RWPE2 (cell line): Measurements from ENCODE around the gene CROCC2.

Experiments
- ATAC-seq: fragments of 200-7000 bp; cut with Tn5 transposase; 3 replicates; pipeline ENCODE4 v1.9.1; 2021; ENCODE audit warnings: low read depth
- DNase-seq: peaks from one replicate; pipeline ENCODE4 v3.0.0-alpha.2; 2020; ENCODE audit warnings: low spot score
- H3K27ac ChIP-seq: fragments of 450-650 bp; 2 replicates; pipeline ENCODE4 v1.5.1; 2017; ENCODE audit warnings: mild to moderate bottlenecking; ENCODE audit not compliant: poor library complexity, severe bottlenecking
- H3K27me3 ChIP-seq: fragments of 250-450 bp; sonication (Bioruptor Pico); 2 replicates; pipeline ENCODE4 v1.5.1; 2021; ENCODE audit warnings: mild to moderate bottlenecking, moderate library complexity; ENCODE audit not compliant: insufficient read depth, poor library complexity, severe bottlenecking
- H3K36me3 ChIP-seq: fragments of 250-450 bp; sonication (Bioruptor Pico); 2 replicates; pipeline ENCODE4 v1.5.1; 2020; ENCODE audit warnings: low read depth, mild to moderate bottlenecking, moderate library complexity
- H3K4me1 ChIP-seq: fragments of 250-450 bp; sonication (Bioruptor Pico); 2 replicates; pipeline ENCODE4 v1.5.1; 2021; ENCODE audit warnings: mild to moderate bottlenecking, moderate library complexity; ENCODE audit not compliant: insufficient read depth, poor library complexity, severe bottlenecking
- H3K4me3 ChIP-seq: fragments of 250-450 bp; sonication (Bioruptor Pico); 2 replicates; pipeline ENCODE4 v1.5.1; 2021; ENCODE audit warnings: mild to moderate bottlenecking, moderate library complexity; ENCODE audit not compliant: severe bottlenecking
- H3K9me3 ChIP-seq: fragments of 250-450 bp; sonication (Bioruptor Pico); 2 replicates; pipeline ENCODE4 v1.5.1; 2021; ENCODE audit warnings: mild to moderate bottlenecking, moderate library complexity; ENCODE audit not compliant: severe bottlenecking
- TF ChIP-seq, protein P1 (sequence below): fragments of 450-650 bp; IDR thresholded peaks from one replicate; pipeline ENCODE4 v1.5.1; 2017; ENCODE audit warnings: mild to moderate bottlenecking, moderate library complexity; ENCODE audit not compliant: poor library complexity, severe bottlenecking

Gene CROCC2

GRCh38 chr2:240983996-240984498 lies 77.9 kb downstream of the CROCC2 start:
- Histone ChIP-seq H3K4me1 (no peaks in the 10 kb centered on the region), H3K9me3 (no peaks in the 10 kb centered on the region), H3K27ac (no peak overlapping the region), H3K36me3 (no peaks in the 10 kb centered on the region), H3K27me3 (peaks cover 6% of the 10 kb centered on the region), H3K4me3 (no peak overlapping the region)
- TF ChIP-seq, protein P1, sequence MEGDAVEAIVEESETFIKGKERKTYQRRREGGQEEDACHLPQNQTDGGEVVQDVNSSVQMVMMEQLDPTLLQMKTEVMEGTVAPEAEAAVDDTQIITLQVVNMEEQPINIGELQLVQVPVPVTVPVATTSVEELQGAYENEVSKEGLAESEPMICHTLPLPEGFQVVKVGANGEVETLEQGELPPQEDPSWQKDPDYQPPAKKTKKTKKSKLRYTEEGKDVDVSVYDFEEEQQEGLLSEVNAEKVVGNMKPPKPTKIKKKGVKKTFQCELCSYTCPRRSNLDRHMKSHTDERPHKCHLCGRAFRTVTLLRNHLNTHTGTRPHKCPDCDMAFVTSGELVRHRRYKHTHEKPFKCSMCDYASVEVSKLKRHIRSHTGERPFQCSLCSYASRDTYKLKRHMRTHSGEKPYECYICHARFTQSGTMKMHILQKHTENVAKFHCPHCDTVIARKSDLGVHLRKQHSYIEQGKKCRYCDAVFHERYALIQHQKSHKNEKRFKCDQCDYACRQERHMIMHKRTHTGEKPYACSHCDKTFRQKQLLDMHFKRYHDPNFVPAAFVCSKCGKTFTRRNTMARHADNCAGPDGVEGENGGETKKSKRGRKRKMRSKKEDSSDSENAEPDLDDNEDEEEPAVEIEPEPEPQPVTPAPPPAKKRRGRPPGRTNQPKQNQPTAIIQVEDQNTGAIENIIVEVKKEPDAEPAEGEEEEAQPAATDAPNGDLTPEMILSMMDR = no peak
- peak; percentile 60 for DNase-seq
- peak; percentile 49 for ATAC-seq

DNA sequence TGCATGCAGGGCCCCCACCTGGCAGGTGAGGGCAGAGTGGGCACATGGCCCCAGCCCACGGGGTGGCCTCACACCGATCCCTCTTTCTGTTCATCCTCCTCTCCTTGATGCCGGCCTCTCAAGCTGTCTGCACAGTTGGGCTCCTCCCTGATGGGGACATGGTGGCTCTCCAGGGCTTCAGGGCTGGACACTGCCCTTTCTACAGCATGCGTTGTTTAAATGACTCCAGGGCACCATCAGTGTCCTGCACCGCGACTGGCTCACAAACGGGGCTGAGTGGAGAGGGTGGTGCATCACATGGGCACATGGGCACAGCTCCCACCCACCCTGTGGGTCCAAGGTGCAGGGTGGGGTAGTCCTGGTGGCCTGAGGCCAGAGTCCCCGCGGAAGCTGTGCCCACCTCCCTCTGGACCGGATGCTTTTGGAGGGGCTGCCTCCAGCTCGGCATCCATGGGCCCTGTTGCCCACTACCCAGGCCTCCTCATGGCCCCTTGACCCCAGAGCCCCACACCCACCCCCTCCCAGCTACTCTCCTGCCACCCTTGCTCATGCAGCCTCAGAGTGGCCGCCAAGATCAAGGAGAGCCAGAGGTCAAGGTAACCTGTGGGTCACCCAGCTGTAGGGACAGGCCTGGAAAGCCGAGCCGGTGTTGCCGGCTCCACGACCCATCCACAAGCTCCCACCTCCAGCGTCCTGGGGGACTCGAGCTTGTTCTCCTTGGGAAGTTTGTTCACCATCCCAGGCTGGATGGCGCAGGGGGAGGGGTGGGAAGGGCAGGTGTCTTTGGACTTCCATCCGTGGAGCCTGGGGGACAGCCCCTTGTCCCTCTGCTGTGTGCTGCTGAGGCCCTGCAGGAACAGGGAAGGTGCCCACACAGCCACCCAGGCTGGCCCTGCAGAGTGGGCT lies 80.0 kb downstream of the CROCC2 start:
- H3K4me3 ChIP-seq = no peak overlapping the region
- peak; percentile 41 for DNase-seq
- H3K4me1 ChIP-seq = no peaks in the 10 kb centered on the region
- no peak for ATAC-seq
- no peaks in the 10 kb centered on the region for H3K9me3 ChIP-seq
- H3K27ac ChIP-seq = no peak overlapping the region
- H3K36me3 ChIP-seq = no peaks in the 10 kb centered on the region
- H3K27me3 ChIP-seq = peaks cover 6% of the 10 kb centered on the region
- TF ChIP-seq, protein P1 = no peak

DNA sequence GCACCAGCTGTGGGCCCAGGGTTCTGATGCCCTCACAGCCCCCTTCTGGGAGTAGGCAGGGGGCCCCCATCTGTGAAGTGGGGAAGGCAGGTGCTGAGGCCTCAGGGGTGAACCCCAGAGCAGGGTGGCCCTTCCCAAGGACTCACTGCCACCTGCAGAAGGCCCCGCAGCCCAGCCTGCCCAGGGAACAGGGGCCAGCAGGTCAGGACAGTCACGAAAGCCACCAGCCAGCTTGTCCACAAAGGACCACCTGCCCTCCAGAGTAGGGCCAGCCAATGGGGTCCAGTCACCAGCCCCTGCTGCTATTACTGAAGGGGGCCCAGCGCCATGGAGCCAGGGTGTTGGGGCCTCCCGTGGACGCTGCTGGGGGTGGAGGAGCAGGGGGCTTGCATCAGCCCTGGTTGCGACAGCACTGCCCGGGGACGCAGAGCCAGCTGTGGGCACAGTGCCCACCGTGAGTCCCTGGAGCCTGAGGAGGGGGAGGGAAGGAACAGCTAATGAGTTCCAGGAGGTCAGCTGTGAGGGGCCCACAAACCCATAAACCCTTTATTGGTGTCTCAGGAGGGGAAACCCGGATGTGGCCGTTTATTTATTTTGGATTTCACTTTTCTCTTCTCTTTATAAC lies 80.8 kb downstream of the CROCC2 start:
- Histone ChIP-seq H3K4me1 (peaks cover 4% of the 10 kb centered on the region), H3K27ac (no peak overlapping the region)
- TF ChIP-seq, protein P1 = no peak

DNA sequence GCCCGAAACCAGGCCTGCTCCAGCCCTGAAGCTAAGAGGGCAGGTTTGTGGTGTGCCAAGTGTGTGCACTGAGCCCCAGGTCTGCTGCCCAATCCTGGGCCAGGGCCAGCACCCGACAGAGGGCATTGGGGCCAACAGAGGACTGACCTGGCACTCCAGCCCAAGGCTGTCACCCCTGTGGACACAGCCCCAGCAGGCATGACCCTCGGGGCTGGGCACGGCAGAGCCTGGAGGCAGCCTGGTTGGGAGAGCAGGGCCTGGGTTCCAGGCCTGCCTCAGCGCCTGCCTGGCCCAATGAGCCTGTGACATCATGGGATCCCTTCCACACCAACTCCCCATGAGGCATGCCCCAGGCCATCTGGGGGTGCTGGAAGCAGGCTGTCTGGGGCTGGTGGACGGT lies 81.5 kb downstream of the CROCC2 start:
- Histone ChIP-seq H3K27ac (no peak overlapping the region), H3K4me1 (peaks cover 7% of the 10 kb centered on the region), H3K27me3 (peaks cover 6% of the 10 kb centered on the region), H3K9me3 (no peaks in the 10 kb centered on the region), H3K4me3 (no peak overlapping the region), H3K36me3 (no peaks in the 10 kb centered on the region)
- DNase-seq (no peak), ATAC-seq (no peak)
- TF ChIP-seq, protein P1 = no peak

More for the DNA sequence above, 80.8 kb downstream of the CROCC2 start:
- Histone ChIP-seq H3K27me3 (peaks cover 6% of the 10 kb centered on the region), H3K36me3 (no peaks in the 10 kb centered on the region), H3K4me3 (no peak overlapping the region), H3K9me3 (no peaks in the 10 kb centered on the region)
- DNase-seq = peak; percentile 48
- ATAC-seq = no peak
